Measurements from ENCODE around the gene PCDHGA8.
"Not testable (repeated sequence)": the region's sequence is repeated elsewhere in the genome, so short reads cannot be mapped to it uniquely, and the experiment has no call there.

Gene PCDHGA8

GRCh38 chr5:141371572-141372475 lies 20.6 kb upstream of the PCDHGA8 start:
- no peak for DNase-seq

GRCh38 chr5:141373673-141374317 lies 18.6 kb upstream of the PCDHGA8 start, which contains the start of gene PCDHGA6:
Gene PCDHGA6, plus strand, starts transcription at chr5:141373891. Its CDS starts 193 bp downstream, at chr5:141374084.
- DNase-seq = no peak

GRCh38 chr5:141374627-141375026 lies 17.8 kb upstream of the PCDHGA8 start:
- DNase-seq = no peak

- DNase-seq = not testable (repeated sequence)
Measured at GRCh38 chr5:141375444-141376155, 16.8 kb upstream of the PCDHGA8 start.

- DNase-seq = no peak
Measured at GRCh38 chr5:141382469-141383294, 9.8 kb upstream of the PCDHGA8 start, which contains the start of gene PCDHGA7. Gene PCDHGA7, plus strand, starts transcription at chr5:141382742. Its CDS starts 158 bp downstream, at chr5:141382900.

- no peak for DNase-seq
Measured at GRCh38 chr5:141383345-141383744, 9.1 kb upstream of the PCDHGA8 start.

GRCh38 chr5:141384471-141385267 lies 7.8 kb upstream of the PCDHGA8 start:
- no peak for DNase-seq

- DNase-seq = not testable (repeated sequence)
Measured at GRCh38 chr5:141387557-141388311, 4.7 kb upstream of the PCDHGA8 start, which contains the start of gene PCDHGB4. Gene PCDHGB4, plus strand, starts transcription at chr5:141387698. Its CDS starts 187 bp downstream, at chr5:141387885.

GRCh38 chr5:141388661-141389060 lies 3.8 kb upstream of the PCDHGA8 start:
- no peak for DNase-seq

GRCh38 chr5:141389153-141390042 lies 3.0 kb upstream of the PCDHGA8 start:
- no peak for DNase-seq

GRCh38 chr5:141393267-141393666 lies 834 bp downstream of the PCDHGA8 start:
- no peak for DNase-seq

GRCh38 chr5:141394401-141395187 lies 2.2 kb downstream of the PCDHGA8 start:
- not testable (repeated sequence) for DNase-seq

GRCh38 chr5:141397756-141398551 lies 5.5 kb downstream of the PCDHGA8 start, which contains the start of gene PCDHGB5:
Gene PCDHGB5, plus strand, starts transcription at chr5:141397947. Its CDS starts 181 bp downstream, at chr5:141398128.
- not testable (repeated sequence) for DNase-seq

GRCh38 chr5:141398608-141399007 lies 6.2 kb downstream of the PCDHGA8 start:
- DNase-seq = no peak

GRCh38 chr5:141399555-141400258 lies 7.3 kb downstream of the PCDHGA8 start:
- DNase-seq = no peak

GRCh38 chr5:141402553-141403243 lies 10.3 kb downstream of the PCDHGA8 start, which contains the start of gene PCDHGA9:
Gene PCDHGA9, plus strand, starts transcription at chr5:141402778. Its CDS starts 175 bp downstream, at chr5:141402953.
- DNase-seq = no peak

All from NCI-H1694 treated with DMSO at 0.1 percent for 48 hours (cell line).